ENCODE data around the gene C1orf226.

Gene C1orf226

GRCh38 chr1:162372159-162373071, 9.1 kb upstream of the C1orf226 start:
- Histone ChIP-seq H3K4me3 (ENCODE audit: low read depth, low read length) (no peak overlapping the region), H3K9me3 (ENCODE audit: control insufficient read depth, low read length) (no peaks in the 10 kb centered on the region), H3K4me1 (no peaks in the 10 kb centered on the region), H3K27me3 (ENCODE audit: control insufficient read depth, insufficient read depth, low read length) (no peaks in the 10 kb centered on the region), H3K79me2 (no peaks in the 10 kb centered on the region), H3K27ac (no peak overlapping the region), H3K9ac (no peak overlapping the region), H2AFZ (no peak overlapping the region), H3K36me3 (ENCODE audit: control insufficient read depth, insufficient read depth, low read length) (no peaks in the 10 kb centered on the region), H3K4me2 (ENCODE audit: low read length) (no peak overlapping the region)
- no peak for TF ChIP-seq CTCF (IDR thresholded peaks at IDR 0.05)

- no peak overlapping the region for H2AFZ ChIP-seq
- H3K4me1 ChIP-seq, result no peaks in the 10 kb centered on the region
- H3K9me3 ChIP-seq (ENCODE audit: control insufficient read depth, low read length), result no peaks in the 10 kb centered on the region
- H3K9ac ChIP-seq, result no peak overlapping the region
- no peak overlapping the region for H3K4me2 ChIP-seq (ENCODE audit: low read length)
- H3K4me3 ChIP-seq (ENCODE audit: low read depth, low read length), result no peak overlapping the region
- H3K79me2 ChIP-seq, result no peaks in the 10 kb centered on the region
- no peaks in the 10 kb centered on the region for H3K36me3 ChIP-seq (ENCODE audit: control insufficient read depth, insufficient read depth, low read length)
- no peak overlapping the region for H3K27ac ChIP-seq
- TF ChIP-seq CTCF (IDR thresholded peaks at IDR 0.05), result no peak
- no peaks in the 10 kb centered on the region for H3K27me3 ChIP-seq (ENCODE audit: control insufficient read depth, insufficient read depth, low read length)
Measured at GRCh38 chr1:162373072-162373427, 8.5 kb upstream of the C1orf226 start.

- no peak overlapping the region for H3K4me3 ChIP-seq (ENCODE audit: low read depth, low read length)
- H3K27me3 ChIP-seq (ENCODE audit: control insufficient read depth, insufficient read depth, low read length), result no peaks in the 10 kb centered on the region
- H2AFZ ChIP-seq, result no peak overlapping the region
- H3K79me2 ChIP-seq, result no peaks in the 10 kb centered on the region
- no peak overlapping the region for H3K9ac ChIP-seq
- H3K4me1 ChIP-seq, result no peaks in the 10 kb centered on the region
- no peak for TF ChIP-seq CTCF (IDR thresholded peaks at IDR 0.05)
- no peak overlapping the region for H3K4me2 ChIP-seq (ENCODE audit: low read length)
- H3K9me3 ChIP-seq (ENCODE audit: control insufficient read depth, low read length), result no peaks in the 10 kb centered on the region
- no peaks in the 10 kb centered on the region for H3K36me3 ChIP-seq (ENCODE audit: control insufficient read depth, insufficient read depth, low read length)
- H3K27ac ChIP-seq, result no peak overlapping the region
Measured at GRCh38 chr1:162373541-162374260, 7.8 kb upstream of the C1orf226 start.

- H3K4me3 ChIP-seq (ENCODE audit: low read depth, low read length), result no peak overlapping the region
- no peaks in the 10 kb centered on the region for H3K36me3 ChIP-seq (ENCODE audit: control insufficient read depth, insufficient read depth, low read length)
- no peaks in the 10 kb centered on the region for H3K4me1 ChIP-seq
- H3K9me3 ChIP-seq (ENCODE audit: control insufficient read depth, low read length), result no peaks in the 10 kb centered on the region
- H2AFZ ChIP-seq, result no peak overlapping the region
- H3K27ac ChIP-seq, result no peak overlapping the region
- no peak for TF ChIP-seq CTCF (IDR thresholded peaks at IDR 0.05)
- no peaks in the 10 kb centered on the region for H3K27me3 ChIP-seq (ENCODE audit: control insufficient read depth, insufficient read depth, low read length)
- H3K9ac ChIP-seq, result no peak overlapping the region
- no peak overlapping the region for H3K4me2 ChIP-seq (ENCODE audit: low read length)
- no peaks in the 10 kb centered on the region for H3K79me2 ChIP-seq
Measured at GRCh38 chr1:162374406-162374805, 7.1 kb upstream of the C1orf226 start.
